IMR-90 (cell line): ENCODE data around the gene STRIP2.

Experiments used
- BHLHE40 ChIP-seq: fragments of 150-350 bp; IDR thresholded peaks from 2 replicates; pipeline ENCODE4 v1.6.1; 2016; ENCODE audit warnings: mild to moderate bottlenecking, low read depth, low read length
- CTCF ChIP-seq: conservative IDR thresholded peaks from 2 replicates; pipeline ENCODE4 v1.5.1; 2012; ENCODE audit warnings: mild to moderate bottlenecking, low read depth, low read length, improper control_type of control experiment
- MAFK ChIP-seq: IDR thresholded peaks from 2 replicates; pipeline ENCODE4 v1.6.1; 2012; ENCODE audit warnings: low read depth, low read length, improper control_type of control experiment
- POLR2A ChIP-seq: IDR thresholded peaks from 2 replicates; pipeline ENCODE4 v1.6.1; 2012; ENCODE audit warnings: mild to moderate bottlenecking, low read depth, low read length
- RAD21 ChIP-seq: IDR thresholded peaks from 2 replicates; pipeline ENCODE4 v1.6.1; 2012; ENCODE audit warnings: low read length, improper control_type of control experiment

GRCh38 chr7:129519464-129519863, 85.2 kb downstream of the STRIP2 start:
- TF ChIP-seq POLR2A (no peak), MAFK (no peak), RAD21 (no peak), CTCF (no peak), BHLHE40 (no peak)
